Mucosa of descending colon (tissue), 3 donors: ENCODE measurements around the gene MYO19. TPM values are rescaled to one million over a fixed set of nuclear protein-coding genes. Genes with fewer than 3 reads are reported as not detected.
A peak's percentile ranks its signal among the peaks of the same experiment; 100 is the strongest.

Experiments used
- ATAC-seq: fragments of 200-7000 bp; cut with Tn5 transposase; one replicate; pipeline ENCODE4 v1.9.1; 2020; ENCODE audit warnings: mild to moderate bottlenecking, moderate library complexity
- DNase-seq, 3 donors: peaks; one replicate each; pipeline ENCODE4 v3.0.0-alpha.2; 2020
- H3K36me3 ChIP-seq: fragments of 200-600 bp; one replicate; pipeline ENCODE4 v1.8.0; 2021; ENCODE audit warnings: low read depth, mild to moderate bottlenecking
- H3K4me1 ChIP-seq: fragments of 200-600 bp; one replicate; pipeline ENCODE4 v1.8.0; 2021; ENCODE audit warnings: low read depth, mild to moderate bottlenecking
- H3K4me3 ChIP-seq: fragments of 200-600 bp; one replicate; pipeline ENCODE4 v1.8.0; 2021; ENCODE audit warnings: mild to moderate bottlenecking
- H3K9me3 ChIP-seq: fragments of 200-600 bp; one replicate; pipeline ENCODE4 v1.8.0; 2021; ENCODE audit warnings: mild to moderate bottlenecking
- intact Hi-C, 2 donors: fragments of 100-400 bp; cut with DNase I in 1 of 2; cut with micrococcal nuclease in 1 of 2; formaldehyde crosslinking; loops; one replicate each; pipeline versions ENCODE4 v1.11.0 to v1.11.1; 2022; cut with DNase I, micrococcal nuclease
- total RNA-seq, 3 donors: library from RNA; stranded (reverse); fragmentation: NEBNext Ultra II Directional in 2 of 3; extraction: Animal tissue kit (Norgen Biotek cat#: 25700) in 2 of 3; gene quantifications; one replicate each; pipeline versions ENCODE4 v1.2.1 to v1.2.4, GENCODE V29; 2021 to 2023
- TF ChIP-seq, protein P1 (sequence below): fragments of 200-600 bp; IDR thresholded peaks from one replicate; pipeline ENCODE4 v1.8.0; 2022; ENCODE audit warnings: antibody characterized with exemption, mild to moderate bottlenecking
- donor health status: DM: no; HTN: no; CAD: no; lungs with moderate emphysema.
- donor health status: DM: no; HTN: no; CAD: no.
- donor health status: DM: no; HTN: yes; CAD: no.

Gene MYO19
- total RNA-seq, 3 donors from 2014 or later, result 67.5 to 103 (median 93.4) TPM

DNA sequence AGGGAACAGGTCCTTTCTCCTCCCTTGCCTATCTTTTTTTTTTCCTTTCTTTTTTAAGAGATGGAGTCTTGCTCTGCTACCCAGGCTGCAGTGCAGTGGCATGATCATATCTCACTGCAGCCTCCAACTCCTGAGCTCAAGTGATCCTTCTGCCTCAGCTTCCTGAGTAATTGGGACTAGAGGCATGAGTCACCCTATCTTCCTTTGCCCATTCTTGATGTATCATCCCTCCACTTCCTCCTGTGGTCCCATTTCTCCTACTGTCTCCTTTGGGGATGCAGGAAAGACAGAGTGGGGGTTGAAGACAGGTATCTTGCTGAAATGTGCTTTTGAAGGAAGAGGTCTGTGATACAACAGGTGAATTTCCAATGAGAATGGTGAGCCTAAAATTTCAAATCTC, 5.5 kb downstream of the MYO19 start:
- no peak overlapping the region for H3K4me3 ChIP-seq
- no peaks in the 10 kb centered on the region for H3K9me3 ChIP-seq
- intact Hi-C loops, result no loop called here
- no peaks in the 10 kb centered on the region for H3K36me3 ChIP-seq
- DNase-seq, result no peak
- TF ChIP-seq, protein P1, sequence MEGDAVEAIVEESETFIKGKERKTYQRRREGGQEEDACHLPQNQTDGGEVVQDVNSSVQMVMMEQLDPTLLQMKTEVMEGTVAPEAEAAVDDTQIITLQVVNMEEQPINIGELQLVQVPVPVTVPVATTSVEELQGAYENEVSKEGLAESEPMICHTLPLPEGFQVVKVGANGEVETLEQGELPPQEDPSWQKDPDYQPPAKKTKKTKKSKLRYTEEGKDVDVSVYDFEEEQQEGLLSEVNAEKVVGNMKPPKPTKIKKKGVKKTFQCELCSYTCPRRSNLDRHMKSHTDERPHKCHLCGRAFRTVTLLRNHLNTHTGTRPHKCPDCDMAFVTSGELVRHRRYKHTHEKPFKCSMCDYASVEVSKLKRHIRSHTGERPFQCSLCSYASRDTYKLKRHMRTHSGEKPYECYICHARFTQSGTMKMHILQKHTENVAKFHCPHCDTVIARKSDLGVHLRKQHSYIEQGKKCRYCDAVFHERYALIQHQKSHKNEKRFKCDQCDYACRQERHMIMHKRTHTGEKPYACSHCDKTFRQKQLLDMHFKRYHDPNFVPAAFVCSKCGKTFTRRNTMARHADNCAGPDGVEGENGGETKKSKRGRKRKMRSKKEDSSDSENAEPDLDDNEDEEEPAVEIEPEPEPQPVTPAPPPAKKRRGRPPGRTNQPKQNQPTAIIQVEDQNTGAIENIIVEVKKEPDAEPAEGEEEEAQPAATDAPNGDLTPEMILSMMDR, result no peak
- no peak for ATAC-seq
- H3K4me1 ChIP-seq, result no peaks in the 10 kb centered on the region

- Histone ChIP-seq H3K4me1 (no peaks in the 10 kb centered on the region), H3K4me3 (no peak overlapping the region), H3K9me3 (no peaks in the 10 kb centered on the region), H3K36me3 (no peaks in the 10 kb centered on the region)
- DNase-seq (no peak), ATAC-seq (no peak)
- intact Hi-C loops, result no loop called here
- TF ChIP-seq, protein P1, result no peak
These were observed 6.9 kb downstream of the MYO19 start for GRCh38 chr17:36527621-36528250.

DNA sequence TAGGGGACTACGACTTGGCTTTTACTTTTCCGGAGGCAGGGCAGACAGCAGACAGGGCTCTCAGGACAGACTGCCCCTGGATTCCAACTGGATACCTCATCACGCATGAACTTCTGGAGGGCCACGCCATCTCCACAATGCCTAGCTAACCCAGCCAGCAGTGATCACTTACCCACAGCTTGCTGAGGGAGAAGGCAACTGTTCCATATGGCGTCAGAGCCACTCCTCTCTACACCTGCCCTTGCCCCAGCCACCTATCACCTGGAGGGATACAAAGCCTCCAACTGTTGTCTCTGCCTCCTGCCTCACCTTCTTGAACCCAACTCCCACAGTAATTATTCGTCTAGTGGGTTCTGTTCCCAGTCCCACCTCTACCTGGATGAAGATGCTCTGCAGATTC, 8.8 kb downstream of the MYO19 start:
- H3K4me1 ChIP-seq, result no peaks in the 10 kb centered on the region
- TF ChIP-seq, protein P1, result no peak
- intact Hi-C loops, result no loop called here

DNA sequence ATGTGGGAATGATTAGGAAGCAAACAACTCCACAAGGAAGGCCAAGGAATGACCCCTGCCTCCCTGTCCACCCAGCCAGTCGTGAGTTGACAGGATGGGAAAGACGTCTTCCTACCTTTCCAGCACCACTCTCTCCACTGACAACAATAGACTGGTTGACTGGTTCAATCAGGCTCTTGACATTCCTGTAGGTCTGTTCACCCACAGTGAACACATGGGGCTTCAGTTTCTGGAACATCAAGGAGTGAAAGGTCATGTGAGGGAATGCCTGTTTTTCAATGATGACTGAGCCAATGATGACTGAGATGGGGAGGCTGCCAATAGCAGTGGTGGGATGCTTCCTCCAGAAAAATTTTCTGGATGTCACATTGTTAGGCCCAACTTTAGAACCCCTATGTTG, 9.6 kb downstream of the MYO19 start:
- intact Hi-C loops, result no loop called here
- DNase-seq, result no peak
- no peaks in the 10 kb centered on the region for H3K9me3 ChIP-seq
- no peak for ATAC-seq
- no peaks in the 10 kb centered on the region for H3K4me1 ChIP-seq
- no peaks in the 10 kb centered on the region for H3K36me3 ChIP-seq
- TF ChIP-seq, protein P1, result no peak
- no peak overlapping the region for H3K4me3 ChIP-seq

More for the DNA sequence above, 8.8 kb downstream of the MYO19 start:
- Histone ChIP-seq H3K9me3 (no peaks in the 10 kb centered on the region), H3K36me3 (no peaks in the 10 kb centered on the region), H3K4me3 (no peak overlapping the region)
- no peak for DNase-seq
- no peak for ATAC-seq

DNA sequence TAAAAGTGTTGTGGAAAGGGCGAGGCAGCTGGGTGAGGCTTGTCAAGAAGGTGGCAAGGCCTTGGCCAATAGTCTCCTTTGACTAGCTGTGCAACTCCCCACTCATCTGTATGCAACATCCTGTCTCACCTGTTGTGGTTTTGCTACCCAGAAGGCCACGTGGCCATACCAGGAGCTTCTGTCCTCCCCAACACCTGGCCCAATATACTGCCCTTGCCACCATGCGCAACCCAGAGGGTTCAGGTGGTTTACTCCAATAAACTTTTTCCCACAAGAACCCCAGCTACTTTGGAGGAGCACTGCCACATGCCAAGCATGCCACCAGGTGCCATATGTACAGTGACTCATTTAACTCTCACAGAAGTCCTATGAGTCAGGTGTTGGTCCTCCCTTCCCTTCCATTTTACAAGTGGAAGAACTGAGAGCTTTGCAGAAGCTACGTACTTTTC, 10.2 kb downstream of the MYO19 start:
- ATAC-seq (peak; percentile 73), DNase-seq (no peak)
- no peaks in the 10 kb centered on the region for H3K4me1 ChIP-seq
- intact Hi-C loops, result no loop called here
- H3K36me3 ChIP-seq, result no peaks in the 10 kb centered on the region
- TF ChIP-seq, protein P1, result no peak
- no peak overlapping the region for H3K4me3 ChIP-seq
- H3K9me3 ChIP-seq, result no peaks in the 10 kb centered on the region

- H3K36me3 ChIP-seq, result no peaks in the 10 kb centered on the region
- TF ChIP-seq, protein P1, result no peak
- H3K4me3 ChIP-seq, result no peak overlapping the region
- no peak for ATAC-seq
- DNase-seq, result no peak
- intact Hi-C loops, result no loop called here
- no peaks in the 10 kb centered on the region for H3K4me1 ChIP-seq
- H3K9me3 ChIP-seq, result no peaks in the 10 kb centered on the region
These were observed 11.6 kb downstream of the MYO19 start for GRCh38 chr17:36523113-36523512.
